Keratinocyte (primary cell): ENCODE results near the gene DNAJC17.

Experiments used
- CTCF ChIP-seq, 3 experiments: IDR thresholded peaks in 1 of 3; conservative IDR thresholded peaks in 1 of 3; optimal IDR thresholded peaks in 1 of 3; 2 replicates in 2 of 3; 3 replicates in 1 of 3; pipeline versions ENCODE3 to v1.5.1; 2011; ENCODE audit warnings: low read length in 3 of 3, mild to moderate bottlenecking in 3 of 3, moderate library complexity in 2 of 3, control low read depth in 1 of 3, inconsistent platforms in 1 of 3; ENCODE audit not compliant: insufficient read depth in 2 of 3; ENCODE audit errors: extremely low read depth in 1 of 3
- EZH2 ChIP-seq: IDR thresholded peaks from one replicate; pipeline ENCODE4 v1.6.1; 2012; ENCODE audit warnings: inconsistent platforms, mild to moderate bottlenecking, low read length, moderate library complexity

- TF ChIP-seq CTCF (optimal IDR thresholded peaks at IDR 0.05 in 1 of 3, IDR thresholded peaks at IDR 0.05 in 1 of 3, conservative IDR thresholded peaks at IDR 0.05 in 1 of 3; ENCODE audit: extremely low read depth in 1 of 3, insufficient read depth in 2 of 3, low read length in 3 of 3) (peak in 1 of 3 experiments; percentile 20), EZH2 (no peak)
Observed at GRCh38 chr15:40785164-40785563, 22.1 kb downstream of the DNAJC17 start.
